Cardiac fibroblast (primary cell): ENCODE measurements around the gene MYLK4.

Source experiments
- DNase-seq, 2 donors: peaks; one replicate each; pipeline versions ENCODE4 v3.0.0 to v3.0.0-alpha.2; 2010; ENCODE audit warnings: low read depth in 2 of 2
- H3K4me3 ChIP-seq, 2 donors: replicated peaks in 1 of 2; 1 replicate in 1 of 2; 2 replicates in 1 of 2; pipeline ENCODE4 v1.5.1; 2011; ENCODE audit warnings: low read depth in 2 of 2, low read length in 2 of 2, mild to moderate bottlenecking in 2 of 2, moderate library complexity in 1 of 2
- TF ChIP-seq, protein P1 (sequence below): IDR thresholded peaks from one replicate; pipeline ENCODE4 v1.5.1; 2011; ENCODE audit warnings: low read depth, mild to moderate bottlenecking, low read length, inconsistent platforms

Gene MYLK4

DNA sequence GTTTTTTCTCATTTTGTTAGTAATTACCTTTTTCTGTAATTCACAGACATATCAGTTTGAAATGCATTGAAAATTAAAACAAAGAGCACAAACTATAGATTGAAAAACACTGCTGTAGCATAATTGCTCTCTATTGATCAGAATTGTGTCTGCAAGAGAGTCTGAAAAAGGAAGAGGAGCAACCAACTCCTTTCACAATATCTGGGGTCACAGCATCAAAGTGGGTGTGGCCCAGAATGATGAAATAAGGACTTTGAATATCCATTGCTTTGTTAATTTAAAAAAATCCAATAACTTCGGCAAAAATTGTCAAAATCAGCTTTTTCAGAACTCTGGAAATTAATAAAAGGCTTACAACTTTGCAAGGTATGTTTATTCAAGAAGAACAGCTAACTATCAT, 99.2 kb downstream of the MYLK4 start:
- H3K4me3 ChIP-seq = no peak overlapping the region

DNA sequence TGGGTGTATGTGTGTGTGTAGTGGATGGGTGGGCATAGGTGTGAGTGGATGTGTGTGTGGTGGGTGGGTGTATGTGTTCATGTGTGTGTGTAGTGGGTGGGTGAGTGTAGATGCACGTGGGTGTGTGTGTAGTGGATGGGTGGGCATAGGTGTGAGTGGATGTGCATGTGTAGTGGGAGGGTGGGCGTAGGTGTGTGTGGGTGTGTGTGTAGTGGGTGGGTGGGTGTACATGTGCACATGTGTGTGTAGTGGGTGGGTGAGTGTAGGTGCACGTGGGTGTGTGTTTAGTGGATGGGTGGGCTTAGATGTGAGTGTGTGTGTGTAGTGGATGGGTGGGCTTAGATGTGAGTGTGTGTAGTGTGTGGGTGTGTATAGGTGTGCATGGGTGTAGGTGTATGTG, 104.4 kb downstream of the MYLK4 start:
- DNase-seq = no peak
- TF ChIP-seq, protein P1, sequence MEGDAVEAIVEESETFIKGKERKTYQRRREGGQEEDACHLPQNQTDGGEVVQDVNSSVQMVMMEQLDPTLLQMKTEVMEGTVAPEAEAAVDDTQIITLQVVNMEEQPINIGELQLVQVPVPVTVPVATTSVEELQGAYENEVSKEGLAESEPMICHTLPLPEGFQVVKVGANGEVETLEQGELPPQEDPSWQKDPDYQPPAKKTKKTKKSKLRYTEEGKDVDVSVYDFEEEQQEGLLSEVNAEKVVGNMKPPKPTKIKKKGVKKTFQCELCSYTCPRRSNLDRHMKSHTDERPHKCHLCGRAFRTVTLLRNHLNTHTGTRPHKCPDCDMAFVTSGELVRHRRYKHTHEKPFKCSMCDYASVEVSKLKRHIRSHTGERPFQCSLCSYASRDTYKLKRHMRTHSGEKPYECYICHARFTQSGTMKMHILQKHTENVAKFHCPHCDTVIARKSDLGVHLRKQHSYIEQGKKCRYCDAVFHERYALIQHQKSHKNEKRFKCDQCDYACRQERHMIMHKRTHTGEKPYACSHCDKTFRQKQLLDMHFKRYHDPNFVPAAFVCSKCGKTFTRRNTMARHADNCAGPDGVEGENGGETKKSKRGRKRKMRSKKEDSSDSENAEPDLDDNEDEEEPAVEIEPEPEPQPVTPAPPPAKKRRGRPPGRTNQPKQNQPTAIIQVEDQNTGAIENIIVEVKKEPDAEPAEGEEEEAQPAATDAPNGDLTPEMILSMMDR = no peak
- H3K4me3 ChIP-seq = no peak overlapping the region

More for the DNA sequence above, 99.2 kb downstream of the MYLK4 start:
- TF ChIP-seq, protein P1 = no peak
- no peak for DNase-seq

DNA sequence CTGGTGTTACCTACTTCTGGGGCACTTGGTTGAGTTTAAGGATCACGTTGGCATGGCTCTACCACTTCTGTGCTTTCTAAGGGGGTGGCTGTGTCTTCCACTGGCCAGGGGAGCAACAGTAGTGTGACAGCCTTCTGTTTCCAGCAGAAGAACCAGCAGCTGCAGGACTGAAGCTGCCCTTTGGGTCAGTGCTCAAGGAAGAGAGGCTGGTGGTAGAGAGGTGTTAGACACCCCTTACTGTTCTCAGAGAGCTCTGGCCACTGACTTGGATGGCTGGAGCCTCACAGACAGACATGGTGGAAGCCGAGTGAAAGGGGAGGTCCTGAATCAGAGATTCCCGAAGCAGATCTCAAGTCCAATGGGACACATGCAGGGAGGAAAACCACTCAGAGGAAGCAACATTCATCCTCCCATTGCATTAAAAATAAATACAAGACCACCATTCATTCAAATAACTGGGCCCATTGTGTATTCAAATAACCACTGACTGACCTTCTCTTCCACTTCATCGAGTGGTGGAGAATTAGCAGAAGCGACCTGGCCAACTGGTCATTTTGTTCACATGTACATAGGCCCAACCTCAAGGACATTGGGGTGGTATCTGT, 106.7 kb downstream of the MYLK4 start:
- H3K4me3 ChIP-seq = no peak overlapping the region
- TF ChIP-seq, protein P1 = no peak
- no peak for DNase-seq

DNA sequence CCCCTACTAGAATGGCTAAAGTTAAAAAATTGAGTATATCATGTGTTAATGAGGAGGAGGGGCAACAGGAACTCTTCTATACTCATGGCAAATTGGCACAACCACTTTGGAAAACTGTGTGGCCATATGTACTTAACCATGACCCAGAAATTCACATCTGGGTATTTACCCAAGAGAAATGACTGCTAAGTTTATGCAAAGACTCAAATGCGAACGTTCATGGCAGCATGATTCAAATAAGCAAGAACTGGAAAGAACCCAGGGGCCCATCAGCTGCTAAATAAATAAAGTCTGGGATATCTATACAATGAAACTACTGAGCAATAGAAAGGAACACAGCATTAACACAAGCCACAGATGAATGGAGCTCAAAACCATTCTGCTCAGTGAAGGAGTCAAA, 107.6 kb downstream of the MYLK4 start:
- no peak overlapping the region for H3K4me3 ChIP-seq
- TF ChIP-seq, protein P1 = no peak
- no peak for DNase-seq

DNA sequence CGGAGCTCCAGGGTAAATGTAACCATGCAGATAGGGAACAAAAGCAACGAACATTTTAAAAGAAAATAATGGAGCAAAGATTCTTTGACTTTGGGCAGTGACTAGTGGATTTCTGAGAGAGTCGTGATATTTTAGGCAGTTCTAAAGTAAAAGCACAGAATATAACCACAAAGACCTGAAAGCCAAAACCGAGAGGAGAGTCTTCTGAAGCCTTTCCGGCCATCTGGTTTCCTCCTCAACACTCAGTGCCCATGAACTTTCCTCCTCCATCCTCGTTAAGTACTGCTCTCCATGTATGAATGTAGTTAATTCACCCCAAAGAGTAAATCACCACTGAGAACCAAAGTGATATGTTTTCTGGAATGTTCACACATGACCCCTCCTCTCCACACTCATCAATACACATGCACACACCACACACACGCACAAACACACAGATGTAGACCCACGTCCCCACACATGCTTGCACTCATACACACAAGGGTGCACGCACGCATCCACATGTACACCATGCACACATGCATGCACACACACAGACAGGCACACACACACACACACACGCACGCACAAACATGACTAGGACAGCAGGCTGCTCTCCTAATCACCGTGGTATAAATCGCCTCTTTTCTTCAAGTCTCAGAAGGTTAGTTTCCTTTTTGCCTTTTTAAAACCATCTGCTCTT, 109.5 kb downstream of the MYLK4 start:
- TF ChIP-seq, protein P1 = no peak
- no peak for DNase-seq
- H3K4me3 ChIP-seq = no peak overlapping the region

DNA sequence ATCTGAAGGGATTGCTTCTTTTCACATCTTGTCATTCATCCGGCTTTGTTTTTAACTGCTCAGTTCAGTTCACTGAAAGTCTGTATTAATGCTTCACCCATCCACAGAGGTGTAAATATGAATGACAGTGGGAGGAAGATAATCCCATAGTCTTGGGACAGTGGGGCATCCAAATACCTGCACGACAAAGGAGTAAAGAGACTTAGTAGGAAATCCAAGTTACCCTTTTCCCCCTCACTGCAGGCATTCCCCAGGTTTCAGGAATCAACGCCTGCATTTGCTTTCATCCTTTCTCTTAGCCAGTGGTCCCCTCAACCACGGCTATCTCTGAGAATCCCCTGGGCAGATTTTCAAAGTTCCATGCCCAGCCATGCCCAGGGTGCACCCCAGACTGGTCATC, 110.2 kb downstream of the MYLK4 start:
- H3K4me3 ChIP-seq = no peak overlapping the region
- TF ChIP-seq, protein P1 = no peak
- DNase-seq = no peak

DNA sequence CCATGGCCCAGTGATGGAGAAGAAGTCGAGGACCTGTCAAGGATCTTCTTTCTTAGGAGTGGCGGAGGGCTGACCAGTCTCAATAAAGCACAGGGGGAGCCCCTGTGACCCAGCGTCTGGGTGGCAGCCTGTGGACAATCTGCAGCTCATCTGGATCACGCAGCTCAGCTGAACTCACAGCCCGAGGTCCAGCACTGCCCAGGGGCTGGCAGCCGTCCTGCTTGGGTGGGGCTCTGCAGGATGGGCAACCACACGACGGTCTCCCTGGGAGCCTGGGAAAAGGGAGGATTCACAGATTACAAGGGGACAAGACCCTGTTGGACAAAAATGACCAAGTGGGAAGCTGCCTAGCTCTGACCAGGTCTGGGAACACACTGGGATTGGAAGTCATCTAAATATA, 110.8 kb downstream of the MYLK4 start:
- TF ChIP-seq, protein P1 = no peak
- no peak for DNase-seq
- H3K4me3 ChIP-seq = no peak overlapping the region
